Muscle layer of duodenum (tissue), 2 donors: ENCODE results near the gene KDM2B.
A peak's percentile ranks its signal among the peaks of the same experiment; 100 is the strongest.
"Not testable (repeated sequence)": the region's sequence is repeated elsewhere in the genome, so short reads cannot be mapped to it uniquely, and the experiment has no call there.

Experiments
- H3K27ac ChIP-seq: one replicate; pipeline ENCODE4 v1.7.0; 2013; ENCODE audit warnings: mild to moderate bottlenecking, low read length
- H3K27me3 ChIP-seq: one replicate; pipeline ENCODE4 v1.7.0; 2013; ENCODE audit warnings: low read depth, mild to moderate bottlenecking, control low read depth, low read length
- H3K36me3 ChIP-seq, 2 donors: one replicate each; pipeline ENCODE4 v1.7.0; 2013; ENCODE audit warnings: low read length in 2 of 2, control low read depth in 1 of 2, mild to moderate bottlenecking in 1 of 2; ENCODE audit not compliant: insufficient read depth in 2 of 2, control insufficient read depth in 1 of 2
- H3K4me1 ChIP-seq, 2 donors: one replicate each; pipeline ENCODE4 v1.7.0; 2013; ENCODE audit warnings: low read length in 2 of 2, mild to moderate bottlenecking in 2 of 2, control low read depth in 1 of 2, moderate library complexity in 1 of 2; ENCODE audit not compliant: insufficient read depth in 2 of 2, control insufficient read depth in 1 of 2
- H3K4me3 ChIP-seq, 2 donors: one replicate each; pipeline ENCODE4 v1.7.0; 2013; ENCODE audit warnings: low read length in 2 of 2, low read depth in 1 of 2, mild to moderate bottlenecking in 1 of 2
- H3K9me3 ChIP-seq, 2 donors: one replicate each; pipeline ENCODE4 v1.7.0; 2013; ENCODE audit warnings: low read length in 2 of 2, control low read depth in 1 of 2, mild to moderate bottlenecking in 1 of 2; ENCODE audit not compliant: control insufficient read depth in 1 of 2
- donor health status: healthy.

Gene KDM2B

DNA sequence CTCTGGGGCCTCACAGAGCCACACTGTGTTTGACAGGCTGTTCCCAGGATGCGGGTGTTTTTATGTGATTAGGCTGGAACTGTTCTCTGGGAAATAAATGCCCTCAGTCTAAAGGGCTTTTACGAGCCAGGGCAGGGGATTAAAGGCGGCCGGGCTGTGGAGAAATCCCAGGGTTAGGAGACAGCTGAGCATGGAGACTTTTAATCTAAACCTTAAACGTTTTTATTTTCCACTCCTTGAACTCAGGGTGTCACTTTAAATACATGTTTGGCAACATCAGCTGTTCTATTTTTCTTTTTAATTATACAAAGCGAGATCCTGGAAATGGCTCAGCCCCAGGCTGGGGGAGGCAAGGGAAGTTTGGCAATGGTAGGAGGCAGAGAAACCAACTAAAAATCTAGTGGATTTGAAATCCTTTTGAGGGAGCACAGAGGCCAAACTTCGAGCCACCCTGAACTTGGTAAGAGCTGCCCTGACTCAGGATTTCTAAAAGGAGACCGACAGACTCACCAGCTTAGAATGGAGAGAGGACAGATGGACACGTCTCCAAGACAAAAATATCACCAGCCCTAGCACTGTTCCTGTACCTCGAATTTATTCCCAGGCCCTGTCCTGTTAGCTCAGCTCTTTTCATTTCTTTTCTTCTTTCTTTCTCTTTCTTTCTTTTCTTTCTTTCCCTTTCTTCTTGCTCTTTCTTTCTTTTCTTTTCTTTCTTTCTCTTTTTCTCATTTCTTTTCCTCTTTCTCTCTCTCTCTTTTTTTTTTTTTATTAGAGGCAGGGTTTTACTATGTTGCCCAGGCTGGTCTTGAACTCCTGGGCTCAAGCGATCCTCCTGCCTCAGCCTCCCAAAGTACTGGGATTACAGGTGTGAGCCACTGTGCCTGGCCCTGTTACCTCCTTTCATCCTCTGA is 29.7 kb upstream of the KDM2B start:
- H3K4me1 ChIP-seq, result peaks cover 10 to 12% of the 10 kb centered on the region in 2 donors
- no peaks in the 10 kb centered on the region for H3K36me3 ChIP-seq
- H3K4me3 ChIP-seq, result no peak overlapping the region
- no peaks in the 10 kb centered on the region for H3K9me3 ChIP-seq
- H3K27me3 ChIP-seq, result no peaks in the 10 kb centered on the region
- peak overlapping the region; percentile 61 for H3K27ac ChIP-seq

DNA sequence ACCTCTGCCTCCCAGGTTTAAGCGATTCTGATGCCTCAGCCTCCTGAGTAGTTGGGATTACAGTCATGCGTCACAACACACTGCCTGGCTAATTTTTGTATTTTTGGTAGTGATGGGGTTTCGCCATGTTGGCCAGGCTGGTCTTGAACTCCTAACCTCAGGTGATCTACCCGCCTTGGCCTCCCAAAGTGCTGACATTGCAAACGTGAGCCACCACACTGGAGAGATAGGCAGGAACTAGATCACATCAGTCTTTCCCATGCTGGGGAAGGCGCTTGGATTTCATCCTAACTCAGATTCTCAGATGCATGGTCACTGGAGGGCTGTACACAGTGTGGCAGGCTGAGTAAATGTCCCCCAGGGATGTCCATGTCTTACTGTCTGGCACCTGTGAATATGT is 27.5 kb upstream of the KDM2B start:
- Histone ChIP-seq H3K27me3 (no peaks in the 10 kb centered on the region), H3K36me3 (no peaks in the 10 kb centered on the region), H3K4me3 (no peak overlapping the region), H3K4me1 (peaks cover 10 to 12% of the 10 kb centered on the region in 2 donors), H3K27ac (no peak overlapping the region), H3K9me3 (no peaks in the 10 kb centered on the region)

DNA sequence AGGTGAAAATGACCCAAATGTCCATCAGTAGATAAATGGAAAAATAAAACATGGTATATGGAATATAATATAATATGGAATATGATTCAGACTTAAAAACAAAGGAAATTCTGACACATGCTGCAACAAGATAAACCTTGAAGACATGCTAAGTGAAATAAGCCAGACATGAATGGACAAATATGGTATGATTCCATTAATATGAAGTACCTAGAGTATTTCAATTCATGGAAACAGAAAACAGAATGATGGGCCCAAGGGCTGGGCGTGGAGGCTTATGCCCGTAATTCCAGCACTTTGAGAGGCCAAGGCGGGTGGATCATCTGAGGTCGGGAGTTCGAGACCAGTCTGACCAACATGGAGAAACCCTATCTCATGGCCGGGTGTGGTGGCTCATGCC is 22.8 kb upstream of the KDM2B start:
- Histone ChIP-seq H3K27ac (no peak overlapping the region), H3K4me3 (no peak overlapping the region), H3K4me1 (no peaks in the 10 kb centered on the region), H3K9me3 (no peaks in the 10 kb centered on the region), H3K36me3 (no peaks in the 10 kb centered on the region), H3K27me3 (no peaks in the 10 kb centered on the region)

DNA sequence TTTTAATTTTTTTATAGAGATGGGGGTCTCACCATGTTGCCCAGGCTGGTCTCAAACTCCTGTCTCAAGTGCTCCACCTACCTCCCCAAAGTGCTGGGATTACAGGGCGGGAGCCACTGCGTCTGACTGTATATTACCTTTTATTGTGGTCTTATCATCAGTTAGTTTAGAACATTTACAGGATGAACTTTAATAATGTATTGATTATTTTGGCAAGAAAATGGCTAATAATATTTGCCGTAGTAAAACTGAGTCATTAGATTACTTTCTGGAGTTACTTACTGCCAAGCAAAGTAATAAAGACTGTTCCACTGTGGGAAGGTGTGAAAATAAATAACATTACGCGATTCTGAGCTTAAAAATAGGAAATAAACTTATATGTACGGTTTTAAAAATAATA is 21.9 kb upstream of the KDM2B start:
- no peak overlapping the region for H3K27ac ChIP-seq
- no peaks in the 10 kb centered on the region for H3K27me3 ChIP-seq
- H3K4me1 ChIP-seq, result no peaks in the 10 kb centered on the region
- no peaks in the 10 kb centered on the region for H3K9me3 ChIP-seq
- no peaks in the 10 kb centered on the region for H3K36me3 ChIP-seq
- no peak overlapping the region for H3K4me3 ChIP-seq

DNA sequence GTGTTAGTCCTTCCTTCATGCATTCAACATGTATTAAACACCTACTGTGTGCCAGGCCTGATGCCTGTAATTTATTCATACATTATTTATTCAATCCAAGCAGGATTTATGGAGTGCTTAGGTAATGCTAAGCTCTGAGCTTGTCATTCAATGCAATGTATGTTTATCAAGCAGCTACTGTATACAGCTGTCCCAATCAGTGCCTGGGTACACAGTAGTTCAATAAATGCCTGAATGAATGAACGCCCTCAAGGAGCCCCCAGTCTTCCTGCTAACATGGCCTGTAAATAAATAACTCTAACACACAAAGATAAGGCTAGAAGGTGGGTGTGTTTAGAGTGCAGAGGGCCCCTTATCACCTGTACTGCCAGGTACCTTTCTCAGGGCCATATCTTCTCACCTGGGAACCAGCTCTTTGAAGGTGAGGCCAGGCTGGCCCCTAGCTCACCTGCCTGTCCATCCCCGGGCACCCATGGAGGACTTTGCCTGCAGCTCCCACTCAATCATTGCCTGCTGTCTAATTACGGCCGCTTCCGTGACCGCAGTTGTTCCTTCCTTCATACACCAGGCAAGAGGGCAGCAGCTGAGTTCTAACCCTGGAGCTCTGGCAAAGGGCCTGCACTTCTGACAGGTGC is 20.0 kb upstream of the KDM2B start:
- H3K4me1 ChIP-seq, result no peaks in the 10 kb centered on the region
- no peaks in the 10 kb centered on the region for H3K36me3 ChIP-seq
- no peak overlapping the region for H3K4me3 ChIP-seq
- no peaks in the 10 kb centered on the region for H3K9me3 ChIP-seq
- H3K27me3 ChIP-seq, result no peaks in the 10 kb centered on the region
- no peak overlapping the region for H3K27ac ChIP-seq

DNA sequence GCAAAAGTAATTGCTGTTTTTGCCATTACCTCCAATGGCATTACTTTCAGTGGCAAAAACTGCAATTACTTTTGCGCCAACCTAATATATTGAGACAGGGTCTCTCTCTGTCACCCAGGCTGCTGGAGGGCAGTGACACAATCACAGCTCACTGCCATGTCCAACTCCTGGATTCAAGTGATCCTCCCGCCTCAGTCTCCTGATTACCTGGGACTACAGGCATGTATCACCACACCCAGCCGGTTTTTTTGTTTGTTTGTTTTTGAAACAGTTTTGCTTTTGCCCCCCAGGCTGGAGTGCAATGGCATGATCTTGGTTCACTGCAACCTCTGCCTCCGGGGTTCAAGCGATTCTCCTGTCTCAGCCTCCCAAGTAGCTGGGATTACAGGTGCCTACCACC is 15.7 kb upstream of the KDM2B start:
- Histone ChIP-seq H3K4me3 (no peak overlapping the region), H3K9me3 (no peaks in the 10 kb centered on the region), H3K27ac (no peak overlapping the region), H3K36me3 (no peaks in the 10 kb centered on the region), H3K4me1 (no peaks in the 10 kb centered on the region), H3K27me3 (no peaks in the 10 kb centered on the region)

DNA sequence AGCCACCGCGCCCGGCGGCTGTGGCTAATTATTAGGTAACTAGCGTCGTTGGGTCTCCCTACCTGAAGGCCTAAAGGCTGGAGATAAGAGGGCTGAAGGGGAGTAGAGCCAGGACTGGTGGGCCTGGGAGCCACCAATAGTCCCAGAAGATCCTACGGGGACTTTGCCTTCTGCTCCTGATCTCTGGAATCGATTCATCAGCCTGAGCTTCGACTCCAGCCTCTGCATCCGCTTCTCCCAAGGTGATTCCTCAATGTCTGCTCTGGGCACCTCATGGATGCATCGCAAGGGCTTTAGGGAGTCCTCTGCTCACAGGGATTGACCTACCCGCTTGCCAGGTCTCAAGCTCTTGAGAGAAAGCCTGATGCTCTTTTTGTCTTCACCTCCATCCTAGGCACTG is 14.7 kb upstream of the KDM2B start:
- no peaks in the 10 kb centered on the region for H3K27me3 ChIP-seq
- no peaks in the 10 kb centered on the region for H3K9me3 ChIP-seq
- no peak overlapping the region for H3K4me3 ChIP-seq
- no peak overlapping the region for H3K27ac ChIP-seq
- H3K4me1 ChIP-seq, result peaks cover 0 to 5% of the 10 kb centered on the region in 2 donors
- H3K36me3 ChIP-seq, result no peaks in the 10 kb centered on the region

DNA sequence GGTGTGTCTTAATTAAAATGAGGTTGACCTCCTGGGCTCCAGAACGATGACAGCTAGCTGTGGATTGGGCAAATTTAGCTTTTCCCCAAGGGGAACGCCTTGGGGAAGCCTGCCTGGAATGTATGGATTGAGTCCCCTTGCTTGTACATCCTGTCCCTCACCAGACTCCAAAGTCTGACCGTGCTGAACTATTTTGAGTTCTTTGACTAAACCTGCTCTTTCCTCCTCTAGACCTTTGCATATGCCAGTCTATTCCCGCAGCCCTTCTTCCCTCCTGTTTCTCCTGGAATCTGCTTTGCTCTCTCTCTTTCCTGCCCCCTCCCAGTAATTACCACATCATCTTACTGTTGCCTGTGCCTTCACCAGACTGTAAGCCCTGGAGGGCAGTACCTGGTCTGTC is 11.5 kb upstream of the KDM2B start:
- Histone ChIP-seq H3K27me3 (no peaks in the 10 kb centered on the region), H3K4me3 (no peak overlapping the region), H3K36me3 (no peaks in the 10 kb centered on the region), H3K4me1 (peaks cover 0 to 5% of the 10 kb centered on the region in 2 donors), H3K27ac (no peak overlapping the region), H3K9me3 (no peaks in the 10 kb centered on the region)

DNA sequence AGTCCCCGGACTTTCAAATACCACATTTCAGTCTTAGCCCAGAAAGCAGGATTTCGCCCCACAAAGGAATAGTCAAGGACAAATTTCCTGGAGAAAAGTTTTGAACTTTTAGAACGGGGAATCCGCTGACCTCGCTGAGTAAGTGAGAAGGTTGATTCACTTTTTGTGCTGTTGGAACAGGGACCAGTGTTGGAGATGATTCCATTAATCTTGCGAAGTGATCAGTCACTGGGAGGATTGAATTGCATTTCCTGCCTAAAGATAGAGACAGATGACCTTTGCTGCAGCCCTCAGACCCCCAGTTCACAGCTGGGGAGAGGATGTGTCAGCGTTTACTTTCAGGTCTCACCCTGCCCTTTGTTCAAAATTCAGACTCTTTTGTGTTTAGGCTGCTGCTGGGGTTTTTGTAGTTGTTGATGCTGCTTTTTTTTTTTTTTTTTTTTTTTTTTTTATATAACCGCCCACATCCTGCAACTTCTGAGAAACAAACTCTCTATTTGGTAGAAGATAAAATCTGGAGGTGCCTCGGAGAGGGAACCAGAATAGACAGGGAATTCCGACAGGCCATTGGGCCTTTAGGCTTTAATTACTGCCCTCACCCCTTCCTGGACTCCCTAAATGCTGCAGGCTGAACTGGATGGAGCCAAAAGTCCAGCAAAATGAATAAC is 9.8 kb upstream of the KDM2B start:
- H3K4me3 ChIP-seq, result peak overlapping the region; percentile 17 to 50
- no peaks in the 10 kb centered on the region for H3K27me3 ChIP-seq
- H3K4me1 ChIP-seq, result peaks cover 0 to 5% of the 10 kb centered on the region in 2 donors
- H3K36me3 ChIP-seq, result no peaks in the 10 kb centered on the region
- peak overlapping the region; percentile 72 for H3K27ac ChIP-seq
- no peaks in the 10 kb centered on the region for H3K9me3 ChIP-seq

DNA sequence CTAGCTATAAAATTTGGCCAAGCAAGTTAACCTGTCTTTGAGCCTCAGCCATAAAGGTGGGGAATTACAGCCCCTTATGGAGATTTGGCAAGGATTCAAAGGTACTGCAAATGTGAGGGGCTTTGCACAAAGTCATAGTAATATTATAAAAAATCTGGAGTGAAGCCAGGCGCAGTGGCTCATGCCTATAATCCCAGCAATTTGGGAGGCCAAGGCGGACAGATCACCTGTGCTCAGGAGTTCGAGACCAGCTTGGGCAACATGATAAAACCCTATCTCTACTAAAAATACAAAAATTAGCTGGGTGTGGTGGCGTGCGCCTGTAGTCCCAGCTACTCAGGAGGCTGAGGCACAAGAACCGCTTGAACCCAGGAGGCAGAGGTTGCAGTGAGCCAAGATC is 4.1 kb upstream of the KDM2B start:
- H3K4me1 ChIP-seq, result peaks cover 12 to 23% of the 10 kb centered on the region in 2 donors
- not testable (repeated sequence) for H3K4me3 ChIP-seq, H3K27ac ChIP-seq, H3K27me3 ChIP-seq, H3K9me3 ChIP-seq, H3K36me3 ChIP-seq

DNA sequence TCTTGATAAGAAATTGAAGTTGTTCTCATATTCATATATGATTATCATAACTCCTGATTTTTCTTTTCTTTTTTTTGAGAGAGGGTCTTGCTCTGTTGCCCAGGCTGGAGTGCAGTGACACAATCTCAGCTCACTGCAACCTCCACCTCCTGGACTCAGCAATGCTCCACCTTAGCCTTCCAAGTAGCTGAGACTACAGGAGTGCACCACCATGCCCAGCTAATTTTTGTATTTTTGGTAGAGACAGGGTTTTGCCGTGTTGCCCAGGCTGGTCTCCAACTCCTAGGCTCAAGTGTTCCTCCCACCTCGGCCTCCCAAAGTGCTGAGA is 2.5 kb upstream of the KDM2B start:
- not testable (repeated sequence) for H3K27ac ChIP-seq, H3K36me3 ChIP-seq, H3K27me3 ChIP-seq, H3K9me3 ChIP-seq, H3K4me3 ChIP-seq
- peaks cover 12 to 28% of the 10 kb centered on the region in 2 donors for H3K4me1 ChIP-seq
